ENCODE measurements around the gene TERF2IP. TPM values are rescaled to one million over a fixed set of nuclear protein-coding genes. Genes with fewer than 3 reads are reported as not detected.

Gene TERF2IP
- total RNA-seq, 1 experiment from 2014 or later: 42.8 TPM

- no peak for DNase-seq (ENCODE audit: low read depth)
Observed at GRCh38 chr16:75640598-75640997, 7.0 kb upstream of the TERF2IP start.

- DNase-seq (ENCODE audit: low read depth): no peak
Observed at GRCh38 chr16:75644240-75645012, 3.1 kb upstream of the TERF2IP start.

GRCh38 chr16:75647112-75647491 lies 471 bp upstream of the TERF2IP start:
- no peak for DNase-seq (ENCODE audit: low read depth)

DNA sequence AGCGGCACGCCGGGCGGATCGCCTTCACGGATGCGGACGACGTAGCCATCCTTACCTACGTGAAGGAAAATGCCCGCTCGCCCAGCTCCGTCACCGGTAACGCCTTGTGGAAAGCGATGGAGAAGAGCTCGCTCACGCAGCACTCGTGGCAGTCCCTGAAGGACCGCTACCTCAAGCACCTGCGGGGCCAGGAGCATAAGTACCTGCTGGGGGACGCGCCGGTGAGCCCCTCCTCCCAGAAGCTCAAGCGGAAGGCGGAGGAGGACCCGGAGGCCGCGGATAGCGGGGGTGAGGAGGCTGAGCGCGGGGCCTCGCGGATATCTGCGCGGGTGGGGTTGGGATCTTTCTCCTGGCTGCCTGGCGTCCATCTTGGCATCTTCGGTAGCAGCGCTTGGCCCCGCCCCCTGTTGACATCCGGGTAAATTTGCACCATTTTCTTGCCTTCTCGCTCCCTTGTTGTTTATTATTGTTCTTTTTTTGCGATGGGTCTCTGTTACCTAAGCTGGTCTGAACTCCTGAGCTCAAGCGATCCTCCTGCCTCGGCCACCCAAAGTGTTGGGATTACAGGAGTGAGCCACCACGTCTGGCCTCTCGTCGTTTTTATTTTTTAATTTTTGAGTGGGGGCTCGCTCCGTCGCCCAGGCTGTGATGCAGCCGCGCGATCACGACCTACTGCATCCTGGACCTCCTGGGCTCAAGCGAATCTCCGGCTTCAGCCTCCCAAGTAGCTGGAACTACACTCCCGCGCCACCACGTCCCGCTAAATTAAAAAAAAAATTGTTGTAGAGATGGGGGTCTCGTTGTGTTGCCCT lies 898 bp downstream of the TERF2IP start:
- DNase-seq (ENCODE audit: low read depth): peak; percentile 64

DNA sequence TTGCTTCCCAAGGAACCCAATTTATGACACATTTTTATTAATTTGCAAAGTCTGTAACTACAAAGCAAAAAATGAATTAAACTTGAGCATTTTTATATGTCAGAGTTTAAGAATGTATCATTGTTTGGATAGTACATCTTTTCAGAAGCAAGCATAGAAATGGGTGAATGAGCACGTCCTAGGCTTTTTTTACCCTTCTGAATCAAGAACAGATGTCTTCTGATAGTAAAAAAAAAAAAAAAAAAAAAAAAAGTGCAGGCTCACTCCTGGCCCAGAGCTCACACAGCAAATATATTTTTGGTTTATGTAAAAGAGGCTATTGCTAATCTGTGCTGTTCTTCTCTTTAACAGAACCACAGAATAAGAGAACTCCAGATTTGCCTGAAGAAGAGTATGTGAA lies 6.3 kb downstream of the TERF2IP start:
- DNase-seq (ENCODE audit: low read depth): no peak

- DNase-seq (ENCODE audit: low read depth): no peak
Observed at GRCh38 chr16:75658175-75658574, 10.6 kb downstream of the TERF2IP start.

DNA sequence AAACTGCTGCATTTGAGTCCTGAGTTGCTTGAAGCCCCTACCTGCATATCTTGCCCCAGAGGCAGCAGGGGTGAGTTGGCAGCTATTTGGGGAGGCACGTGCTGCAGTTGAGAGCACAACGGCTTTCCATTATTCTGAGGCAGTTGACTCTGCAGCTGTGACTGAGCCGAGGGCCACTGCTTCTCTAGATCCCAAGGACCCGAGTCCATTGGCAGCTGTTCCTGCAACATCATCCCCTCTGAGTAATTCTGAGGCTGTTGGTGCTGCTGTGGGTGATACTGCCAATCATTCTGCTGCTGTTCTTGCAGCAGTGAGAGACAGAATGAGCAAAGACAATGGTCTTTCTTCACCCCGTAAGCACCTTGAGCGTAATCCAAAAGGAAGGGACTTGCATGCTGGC lies 12.7 kb downstream of the TERF2IP start:
- DNase-seq (ENCODE audit: low read depth): no peak

DNA sequence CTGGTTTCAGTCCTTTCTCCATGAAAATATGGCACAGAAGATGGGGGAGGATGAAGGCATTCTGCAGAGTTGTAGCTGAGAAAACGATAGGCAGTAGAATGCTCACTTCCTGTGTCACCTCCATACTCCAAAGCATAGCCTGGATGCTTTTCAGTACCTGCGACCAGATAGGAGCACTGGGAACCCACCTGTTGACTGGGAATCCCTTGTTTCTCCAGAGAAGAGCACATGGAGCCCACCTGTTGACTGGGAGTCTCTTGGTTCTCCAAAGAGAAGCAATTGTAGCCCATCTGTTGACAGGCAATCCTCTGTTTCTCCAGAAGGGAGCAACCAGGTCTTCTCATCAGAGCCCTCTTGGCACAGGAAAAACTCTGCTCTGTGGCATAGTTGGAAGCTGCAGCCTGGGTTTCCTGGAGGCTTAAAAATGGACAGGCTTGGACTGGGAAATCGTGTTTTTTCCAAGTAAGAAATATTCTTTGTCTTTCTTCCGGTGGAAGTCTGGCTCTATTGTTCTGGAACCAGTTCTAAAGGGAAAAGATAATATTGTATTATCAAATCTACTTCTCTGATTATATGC lies 13.2 kb downstream of the TERF2IP start:
- no peak for DNase-seq (ENCODE audit: low read depth)

DNA sequence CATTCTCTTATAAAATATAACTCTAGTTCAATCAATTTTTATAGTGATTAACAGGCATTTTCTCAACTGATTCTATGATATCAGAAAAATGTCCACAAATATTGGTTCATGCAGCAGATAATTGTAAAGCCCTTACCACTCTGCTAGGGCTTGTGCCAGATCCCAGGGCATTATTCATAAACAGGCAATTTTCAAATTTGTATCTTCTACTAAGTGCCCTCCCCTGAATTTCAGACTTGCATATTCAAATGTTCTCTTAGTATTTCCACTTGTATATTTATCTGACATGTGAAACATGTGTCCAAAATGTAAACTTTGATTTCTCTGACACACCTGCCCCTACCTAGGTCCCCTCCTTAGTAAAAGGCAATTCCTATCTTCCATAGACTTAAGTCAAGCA lies 19.9 kb downstream of the TERF2IP start:
- no peak for DNase-seq (ENCODE audit: low read depth)

GRCh38 chr16:75676909-75677308 lies 29.3 kb downstream of the TERF2IP start, which contains the start of gene CPHXL2:
Gene CPHXL2 (minus strand): TSS chr16:75677009. CDS start chr16:75676999, 10 bp downstream.
- no peak for DNase-seq (ENCODE audit: low read depth)

- no peak for DNase-seq (ENCODE audit: low read depth)
Observed at GRCh38 chr16:75679366-75679765, 31.8 kb downstream of the TERF2IP start.

- no peak for DNase-seq (ENCODE audit: low read depth)
Observed at GRCh38 chr16:75682308-75682707, 34.7 kb downstream of the TERF2IP start.

GRCh38 chr16:75687361-75687760 lies 39.8 kb downstream of the TERF2IP start:
- DNase-seq (ENCODE audit: low read depth): no peak

- peak; percentile 5 for DNase-seq (ENCODE audit: low read depth)
Observed at GRCh38 chr16:75695708-75696107, 48.1 kb downstream of the TERF2IP start.

GRCh38 chr16:75697571-75697970 lies 50.0 kb downstream of the TERF2IP start:
- DNase-seq (ENCODE audit: low read depth): no peak

- no peak for DNase-seq (ENCODE audit: low read depth)
Observed at GRCh38 chr16:75701361-75701760, 53.8 kb downstream of the TERF2IP start, which contains the start of gene DUXB. Gene DUXB (minus strand): TSS chr16:75701461. CDS start chr16:75701418, 43 bp downstream.

GRCh38 chr16:75702242-75702641 lies 54.7 kb downstream of the TERF2IP start:
- DNase-seq (ENCODE audit: low read depth): no peak

DNA sequence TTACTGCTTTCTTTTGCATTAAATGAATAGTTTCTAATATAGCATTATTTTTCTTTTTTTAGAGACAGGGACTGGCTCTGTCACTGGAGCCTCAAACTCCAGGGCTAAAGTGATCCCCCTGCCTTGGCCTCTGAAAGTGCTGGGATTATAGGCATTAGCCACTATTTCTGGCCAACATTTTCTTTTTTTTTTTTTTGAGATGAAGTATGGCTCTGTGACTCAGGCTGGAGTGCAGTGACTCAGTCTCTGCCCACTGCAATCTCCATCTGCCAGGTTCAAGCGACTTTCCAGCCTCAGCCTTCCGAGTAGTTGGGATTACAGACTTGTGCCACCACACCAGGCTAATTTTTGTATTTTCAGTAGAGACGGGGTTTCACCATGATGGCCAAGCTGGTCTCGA lies 55.7 kb downstream of the TERF2IP start:
- DNase-seq (ENCODE audit: low read depth): peak; percentile 33
